ENCODE measurements around the gene FARP1.

DNA sequence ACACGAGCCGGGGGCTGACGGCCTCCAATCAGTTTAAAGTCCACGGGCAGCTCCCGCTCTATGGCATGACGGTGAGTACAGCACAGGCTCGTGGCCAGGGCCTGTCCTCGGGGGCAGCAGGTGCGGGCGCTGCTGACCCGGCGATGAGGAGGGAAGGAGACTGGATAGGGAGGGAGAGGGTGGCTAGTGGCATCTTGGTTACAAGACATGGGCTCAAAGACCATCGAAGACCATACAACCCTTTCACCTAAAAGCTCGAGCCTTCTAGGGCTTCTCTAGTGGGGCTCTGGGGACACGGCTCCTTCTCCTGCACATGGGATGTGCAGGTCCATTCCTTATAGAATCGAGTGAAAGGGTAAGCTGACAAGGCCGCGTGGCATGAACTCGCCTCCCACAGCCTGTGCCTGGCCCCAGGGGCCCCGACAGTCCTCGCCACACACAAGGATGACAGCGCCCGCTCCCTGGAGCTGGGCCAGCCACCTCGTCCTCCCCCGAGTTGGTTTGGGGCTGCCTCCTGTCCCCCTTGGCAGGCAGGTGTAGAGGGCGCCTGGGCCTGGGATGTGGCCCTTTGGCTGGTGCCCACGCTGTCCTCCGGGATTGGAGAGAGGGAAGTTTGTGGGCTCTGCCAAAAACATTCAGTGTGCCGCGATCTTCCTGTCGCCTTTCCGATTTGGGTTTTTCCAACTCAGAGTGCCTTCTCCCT is 296.4 kb downstream of the FARP1 start:
- TF ChIP-seq CTCF (IDR thresholded peaks at IDR 0.05; ENCODE audit: control extremely low read depth in 1 of 3, insufficient read depth in 1 of 3, low read depth in 1 of 3, low read length in 3 of 3), result no peak
- TF ChIP-seq TAF1 (IDR thresholded peaks at IDR 0.05; ENCODE audit: low read depth, low read length), result no peak
- no peak for TF ChIP-seq RBBP5 (IDR thresholded peaks at IDR 0.05; ENCODE audit: borderline replicate concordance, low read depth, low read length)
- TF ChIP-seq RAD21 (IDR thresholded peaks at IDR 0.05 in 1 of 2, conservative IDR thresholded peaks at IDR 0.05 in 1 of 2; ENCODE audit: low read depth in 2 of 2, low read length in 2 of 2), result no peak
- no peak for TF ChIP-seq SIN3A (conservative IDR thresholded peaks at IDR 0.05 in 1 of 2, IDR thresholded peaks at IDR 0.05 in 1 of 2; ENCODE audit: low read depth in 1 of 2, low read length in 2 of 2)
- TF ChIP-seq KDM5A (IDR thresholded peaks at IDR 0.05; ENCODE audit: low read length), result no peak
- TF ChIP-seq USF2 (IDR thresholded peaks at IDR 0.05; ENCODE audit: low read length), result no peak

Data from H1 (cell line).